Endothelial cell of umbilical vein (primary cell): ENCODE measurements around the gene LCE2A.

Source experiments
- CTCF ChIP-seq, 2 donors: IDR thresholded peaks; 1 replicate in 1 of 2; 2 replicates in 1 of 2; pipeline ENCODE4 v1.5.1; 2011; ENCODE audit warnings: low read length in 2 of 2, mild to moderate bottlenecking in 2 of 2, moderate library complexity in 2 of 2, control low read depth in 1 of 2, inconsistent platforms in 1 of 2, low read depth in 1 of 2; ENCODE audit not compliant: insufficient read depth in 1 of 2; ENCODE audit errors: extremely low read depth in 1 of 2
- EZH2 ChIP-seq: IDR thresholded peaks from 2 replicates; pipeline ENCODE4 v1.6.1; 2012; ENCODE audit warnings: borderline replicate concordance, low read depth, mild to moderate bottlenecking, moderate library complexity, low read length, inconsistent platforms; ENCODE audit not compliant: severe bottlenecking
- FOS ChIP-seq: IDR thresholded peaks from 2 replicates; pipeline ENCODE4 v1.6.1; 2011; ENCODE audit warnings: mild to moderate bottlenecking, low read length, moderate library complexity, borderline replicate concordance; ENCODE audit not compliant: insufficient read depth
- GATA2 ChIP-seq: IDR thresholded peaks from 2 replicates; pipeline ENCODE4 v1.7.0; 2011; ENCODE audit warnings: low read depth, mild to moderate bottlenecking, moderate library complexity, mixed read lengths, low read length; ENCODE audit not compliant: insufficient read length, insufficient read depth
- POLR2A ChIP-seq: IDR thresholded peaks from 2 replicates; pipeline ENCODE4 v1.6.1; 2012; ENCODE audit warnings: low read depth, mild to moderate bottlenecking, control low read depth, low read length
- POLR2AphosphoS5 ChIP-seq: IDR thresholded peaks from 2 replicates; pipeline ENCODE4 v1.6.1; 2012; ENCODE audit warnings: low read depth, mild to moderate bottlenecking, control low read depth, low read length, moderate library complexity; ENCODE audit not compliant: insufficient read depth

GRCh38 chr1:152741656-152742055 is 43.5 kb downstream of the LCE2A start:
- TF ChIP-seq CTCF (IDR thresholded peaks at IDR 0.05; ENCODE audit: extremely low read depth in 1 of 2, insufficient read depth in 1 of 2, low read depth in 1 of 2, low read length in 2 of 2) = no peak
- no peak for TF ChIP-seq FOS
- no peak for TF ChIP-seq POLR2AphosphoS5
- no peak for TF ChIP-seq GATA2
- no peak for TF ChIP-seq POLR2A
- TF ChIP-seq EZH2 = no peak
